Ishikawa (cell line): ENCODE data around the gene ACOXL.
A peak's percentile ranks its signal among the peaks of the same experiment; 100 is the strongest.

ENCODE experiments used
- CEBPB ChIP-seq: IDR thresholded peaks from 2 replicates; pipeline ENCODE4 v1.6.1; 2012
- CREB1 ChIP-seq: IDR thresholded peaks from 2 replicates; pipeline ENCODE4 v1.6.1; 2012; ENCODE audit warnings: low read depth
- EGR1 ChIP-seq: IDR thresholded peaks from 2 replicates; pipeline ENCODE4 v1.6.1; 2012
- EP300 ChIP-seq: IDR thresholded peaks from 2 replicates; pipeline ENCODE4 v1.6.1; 2012; ENCODE audit warnings: borderline replicate concordance
- FOXM1 ChIP-seq: IDR thresholded peaks from 2 replicates; pipeline ENCODE4 v1.6.1; 2012; ENCODE audit warnings: low read depth, borderline replicate concordance
- MAX ChIP-seq: IDR thresholded peaks from 2 replicates; pipeline ENCODE4 v1.6.1; 2012
- NFIC ChIP-seq: IDR thresholded peaks from 2 replicates; pipeline ENCODE4 v1.6.1; 2012
- RAD21 ChIP-seq: IDR thresholded peaks from 2 replicates; pipeline ENCODE4 v1.6.1; 2012; ENCODE audit warnings: low read depth
- REST ChIP-seq: IDR thresholded peaks from 2 replicates; pipeline ENCODE4 v1.6.1; 2012; ENCODE audit warnings: low read depth, mild to moderate bottlenecking
- TAF1 ChIP-seq: IDR thresholded peaks from 2 replicates; pipeline ENCODE4 v1.6.1; 2012; ENCODE audit warnings: low read depth, mild to moderate bottlenecking
- TCF12 ChIP-seq: IDR thresholded peaks from 2 replicates; pipeline ENCODE4 v1.6.1; 2012; ENCODE audit warnings: low read depth
- TEAD4 ChIP-seq: IDR thresholded peaks from 2 replicates; pipeline ENCODE4 v1.6.1; 2012
- USF1 ChIP-seq: IDR thresholded peaks from 2 replicates; pipeline ENCODE4 v1.6.1; 2012
- YY1 ChIP-seq: IDR thresholded peaks from 2 replicates; pipeline ENCODE4 v1.6.1; 2012; ENCODE audit warnings: low read depth
- ZBTB7A ChIP-seq: IDR thresholded peaks from 2 replicates; pipeline ENCODE4 v1.6.1; 2012; ENCODE audit warnings: low read depth

Gene ACOXL

GRCh38 chr2:110874453-110875383, 142.3 kb downstream of the ACOXL start:
- no peak for TF ChIP-seq YY1
- TF ChIP-seq MAX = peak; percentile 32; the same call in 1 of the 2 replicates
- TF ChIP-seq USF1 = 0 out of 2 replicates have a peak, but pooled peaks have one; percentile 7

- TF ChIP-seq TEAD4 (no peak), REST (no peak), NFIC (no peak), ZBTB7A (no peak), TCF12 (no peak), YY1 (no peak), EP300 (no peak), CEBPB (no peak), FOXM1 (no peak), TAF1 (no peak), EGR1 (no peak), RAD21 (no peak), CREB1 (no peak), USF1 (no peak), MAX (no peak)
These were observed 143.0 kb downstream of the ACOXL start for GRCh38 chr2:110875384-110875725.

- TF ChIP-seq MAX = no peak
- TF ChIP-seq REST = no peak
- TF ChIP-seq EP300 = no peak
- TF ChIP-seq TAF1 = no peak
- TF ChIP-seq NFIC = no peak
- TF ChIP-seq FOXM1 = no peak
- no peak for TF ChIP-seq CREB1
- TF ChIP-seq USF1 = no peak
- TF ChIP-seq TCF12 = no peak
- TF ChIP-seq CEBPB = no peak
- TF ChIP-seq EGR1 = no peak
- TF ChIP-seq YY1 = no peak
These were observed 144.0 kb downstream of the ACOXL start for GRCh38 chr2:110876167-110876999.

- TF ChIP-seq USF1 (no peak), CEBPB (no peak), MAX (no peak), ZBTB7A (no peak), YY1 (no peak), TCF12 (no peak), NFIC (no peak), CREB1 (no peak), TEAD4 (no peak), EGR1 (no peak), EP300 (no peak), TAF1 (no peak), FOXM1 (no peak), REST (no peak), RAD21 (no peak)
These were observed 144.9 kb downstream of the ACOXL start for GRCh38 chr2:110877031-110877827.
